GM12878 (cell line): ENCODE measurements around the gene PNPO. TPM values are rescaled to one million over a fixed set of nuclear protein-coding genes. Genes with fewer than 3 reads are reported as not detected.

Source experiments
- ATF7 ChIP-seq: fragments of 450-650 bp; IDR thresholded peaks from 2 replicates; pipeline ENCODE4 v1.6.1; 2016; ENCODE audit warnings: low read depth, mild to moderate bottlenecking
- MEF2A ChIP-seq: IDR thresholded peaks from 2 replicates; pipeline ENCODE4 v1.6.1; 2011; ENCODE audit warnings: low read depth, mild to moderate bottlenecking, low read length, moderate library complexity; ENCODE audit not compliant: insufficient read depth
- MTA3 ChIP-seq: IDR thresholded peaks from 2 replicates; pipeline ENCODE4 v1.6.1; 2012; ENCODE audit warnings: low read length, inconsistent platforms, borderline replicate concordance
- MYB ChIP-seq: fragments of 150-350 bp; IDR thresholded peaks from 2 replicates; pipeline ENCODE4 v1.6.1; 2014; ENCODE audit warnings: mild to moderate bottlenecking, low read depth, low read length, borderline replicate concordance
- NFIC ChIP-seq: IDR thresholded peaks from 2 replicates; pipeline ENCODE4 v1.6.1; 2012; ENCODE audit warnings: low read depth, mild to moderate bottlenecking, inconsistent platforms, low read length, moderate library complexity
- POLR2AphosphoS5 ChIP-seq: IDR thresholded peaks from 2 replicates; pipeline ENCODE4 v1.6.1; 2011; ENCODE audit warnings: mild to moderate bottlenecking, low read length, inconsistent platforms
- RCOR1 ChIP-seq: conservative IDR thresholded peaks from 2 replicates; pipeline ENCODE4 v1.6.1; 2012; ENCODE audit warnings: low read depth, low read length, improper control_type of control experiment
- SIN3A ChIP-seq: IDR thresholded peaks from 2 replicates; pipeline ENCODE4 v1.6.1; 2012; ENCODE audit warnings: low read depth, low read length, improper control_type of control experiment
- TCF3 ChIP-seq: IDR thresholded peaks from 2 replicates; pipeline ENCODE4 v1.6.1; 2012; ENCODE audit warnings: low read depth, mild to moderate bottlenecking, low read length, borderline replicate concordance; ENCODE audit not compliant: insufficient read depth
- ZBED1 ChIP-seq: IDR thresholded peaks from 2 replicates; pipeline ENCODE4 v1.6.1; 2016; ENCODE audit warnings: borderline replicate concordance
- polyA plus RNA-seq, 11 experiments: library from polyadenylated mRNA; depleted of rRNA in 4 of 11; unstranded in 6 of 11; stranded (reverse) in 5 of 11; fragments of >200 nt; fragmentation: Nextera tagmentation in 4 of 11; fragmentation: Illumina TruSeq in 1 of 11; extraction: Ambion mirVana in 4 of 11; extraction: Trizol in 1 of 11; gene quantifications; 1 replicate in 1 of 11; 2 replicates in 10 of 11; pipeline versions ENCODE4 v1.2.1 to v1.2.3, GENCODE V29; 2011 to 2016; ENCODE audit warnings: inconsistent platforms in 2 of 11, missing spikeins in 2 of 11, low read depth in 1 of 11
- total RNA-seq, 4 experiments: library from RNA; depleted of rRNA in 3 of 4; stranded (reverse); fragments of >200 nt in 3 of 4; fragmentation: Illumina TruSeq in 1 of 4; extraction: Trizol in 1 of 4; gene quantifications; 2 replicates each; pipeline versions ENCODE4 v1.2.1 to v1.2.3, GENCODE V29; 2013 to 2021
- TF ChIP-seq, protein P1 (sequence below): IDR thresholded peaks from 2 replicates; pipeline ENCODE4 v1.6.1; 2011; ENCODE audit warnings: low read depth, mild to moderate bottlenecking, low read length, moderate library complexity, borderline replicate concordance; ENCODE audit errors: extremely low read depth
- TF ChIP-seq, protein P2 (sequence below): IDR thresholded peaks from 2 replicates; pipeline ENCODE4 v1.6.1; 2011; ENCODE audit warnings: mild to moderate bottlenecking, low read depth, low read length, moderate library complexity; ENCODE audit not compliant: insufficient replicate concordance
- TF ChIP-seq, protein P3 (sequence below): IDR thresholded peaks from 2 replicates; pipeline ENCODE4 v1.6.1; 2012; ENCODE audit warnings: low read length, inconsistent platforms
- TF ChIP-seq, protein P4 (sequence below): fragments of 450-650 bp; IDR thresholded peaks from 2 replicates; pipeline ENCODE4 v1.6.1; 2017; ENCODE audit warnings: low read depth, mild to moderate bottlenecking, moderate library complexity

PNPO gene
- total and polyA plus RNA-seq, 10 of the 15 experiments (the other 5 are each of a cell fraction or from before 2014, with no cell fraction given), result 13.9 to 52.6 (median 37.3) TPM

DNA sequence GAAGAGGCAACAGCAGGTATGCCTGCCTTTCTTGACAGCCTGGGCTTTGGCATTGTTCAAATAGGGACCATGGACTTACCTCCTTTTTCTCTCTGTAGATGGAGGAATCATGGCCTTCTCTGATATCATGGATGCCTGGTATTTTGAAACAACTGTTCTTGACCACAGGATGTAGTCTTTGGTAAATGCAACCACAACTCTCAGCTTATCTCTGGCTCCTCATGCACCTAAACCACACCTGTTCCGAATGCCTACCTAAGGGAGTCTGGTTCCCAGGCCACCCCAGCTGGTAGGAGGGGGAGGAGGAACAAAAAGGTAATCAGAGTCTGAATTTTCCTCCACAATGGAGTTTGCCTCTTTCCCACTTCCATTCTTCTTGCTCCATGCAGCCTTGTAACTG, 48.3 kb downstream of the PNPO start (continued):
- TF ChIP-seq, protein P1, sequence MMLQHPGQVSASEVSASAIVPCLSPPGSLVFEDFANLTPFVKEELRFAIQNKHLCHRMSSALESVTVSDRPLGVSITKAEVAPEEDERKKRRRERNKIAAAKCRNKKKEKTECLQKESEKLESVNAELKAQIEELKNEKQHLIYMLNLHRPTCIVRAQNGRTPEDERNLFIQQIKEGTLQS, result no peak
- TF ChIP-seq, protein P2, sequence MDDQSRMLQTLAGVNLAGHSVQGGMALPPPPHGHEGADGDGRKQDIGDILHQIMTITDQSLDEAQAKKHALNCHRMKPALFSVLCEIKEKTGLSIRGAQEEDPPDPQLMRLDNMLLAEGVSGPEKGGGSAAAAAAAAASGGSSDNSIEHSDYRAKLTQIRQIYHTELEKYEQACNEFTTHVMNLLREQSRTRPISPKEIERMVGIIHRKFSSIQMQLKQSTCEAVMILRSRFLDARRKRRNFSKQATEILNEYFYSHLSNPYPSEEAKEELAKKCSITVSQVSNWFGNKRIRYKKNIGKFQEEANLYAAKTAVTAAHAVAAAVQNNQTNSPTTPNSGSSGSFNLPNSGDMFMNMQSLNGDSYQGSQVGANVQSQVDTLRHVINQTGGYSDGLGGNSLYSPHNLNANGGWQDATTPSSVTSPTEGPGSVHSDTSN, result no peak
- no peak for TF ChIP-seq SIN3A
- 0 out of 2 replicates have a peak, but pooled peaks have one; percentile 28 for TF ChIP-seq MEF2A
- TF ChIP-seq ATF7, result no peak
- TF ChIP-seq NFIC, result peak; percentile 63; the same call in 1 of the 2 replicates
- TF ChIP-seq ZBED1, result no peak
- no peak for TF ChIP-seq MYB
- TF ChIP-seq, protein P3, sequence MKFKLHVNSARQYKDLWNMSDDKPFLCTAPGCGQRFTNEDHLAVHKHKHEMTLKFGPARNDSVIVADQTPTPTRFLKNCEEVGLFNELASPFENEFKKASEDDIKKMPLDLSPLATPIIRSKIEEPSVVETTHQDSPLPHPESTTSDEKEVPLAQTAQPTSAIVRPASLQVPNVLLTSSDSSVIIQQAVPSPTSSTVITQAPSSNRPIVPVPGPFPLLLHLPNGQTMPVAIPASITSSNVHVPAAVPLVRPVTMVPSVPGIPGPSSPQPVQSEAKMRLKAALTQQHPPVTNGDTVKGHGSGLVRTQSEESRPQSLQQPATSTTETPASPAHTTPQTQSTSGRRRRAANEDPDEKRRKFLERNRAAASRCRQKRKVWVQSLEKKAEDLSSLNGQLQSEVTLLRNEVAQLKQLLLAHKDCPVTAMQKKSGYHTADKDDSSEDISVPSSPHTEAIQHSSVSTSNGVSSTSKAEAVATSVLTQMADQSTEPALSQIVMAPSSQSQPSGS, result peak; percentile 52; the same call in 1 of the 2 replicates
- peak; percentile 73; the same call in 1 of the 2 replicates for TF ChIP-seq TCF3
- TF ChIP-seq POLR2AphosphoS5, result no peak
- TF ChIP-seq, protein P4, sequence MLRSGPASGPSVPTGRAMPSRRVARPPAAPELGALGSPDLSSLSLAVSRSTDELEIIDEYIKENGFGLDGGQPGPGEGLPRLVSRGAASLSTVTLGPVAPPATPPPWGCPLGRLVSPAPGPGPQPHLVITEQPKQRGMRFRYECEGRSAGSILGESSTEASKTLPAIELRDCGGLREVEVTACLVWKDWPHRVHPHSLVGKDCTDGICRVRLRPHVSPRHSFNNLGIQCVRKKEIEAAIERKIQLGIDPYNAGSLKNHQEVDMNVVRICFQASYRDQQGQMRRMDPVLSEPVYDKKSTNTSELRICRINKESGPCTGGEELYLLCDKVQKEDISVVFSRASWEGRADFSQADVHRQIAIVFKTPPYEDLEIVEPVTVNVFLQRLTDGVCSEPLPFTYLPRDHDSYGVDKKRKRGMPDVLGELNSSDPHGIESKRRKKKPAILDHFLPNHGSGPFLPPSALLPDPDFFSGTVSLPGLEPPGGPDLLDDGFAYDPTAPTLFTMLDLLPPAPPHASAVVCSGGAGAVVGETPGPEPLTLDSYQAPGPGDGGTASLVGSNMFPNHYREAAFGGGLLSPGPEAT, result no peak
- TF ChIP-seq RCOR1, result no peak
- 0 out of 2 replicates have a peak, but pooled peaks have one; percentile 48 for TF ChIP-seq MTA3
